ENCODE measurements around the gene OGA. TPM values are rescaled to one million over a fixed set of nuclear protein-coding genes. Genes with fewer than 3 reads are reported as not detected.

Gene OGA
- total RNA-seq, 3 donors from 2014 or later (not counting 1 experiment from before 2014, with no cell fraction given), result 427 to 488 (median 481) TPM

GRCh38 chr10:101771380-101771779 lies 46.9 kb downstream of the OGA start:
- 92% methylated on average over 10 of the region's 10 CpGs for WGBS (ENCODE audit: insufficient coverage)
- no peak for ATAC-seq

GRCh38 chr10:101770331-101771215 lies 47.7 kb downstream of the OGA start:
- TF ChIP-seq, protein P1, sequence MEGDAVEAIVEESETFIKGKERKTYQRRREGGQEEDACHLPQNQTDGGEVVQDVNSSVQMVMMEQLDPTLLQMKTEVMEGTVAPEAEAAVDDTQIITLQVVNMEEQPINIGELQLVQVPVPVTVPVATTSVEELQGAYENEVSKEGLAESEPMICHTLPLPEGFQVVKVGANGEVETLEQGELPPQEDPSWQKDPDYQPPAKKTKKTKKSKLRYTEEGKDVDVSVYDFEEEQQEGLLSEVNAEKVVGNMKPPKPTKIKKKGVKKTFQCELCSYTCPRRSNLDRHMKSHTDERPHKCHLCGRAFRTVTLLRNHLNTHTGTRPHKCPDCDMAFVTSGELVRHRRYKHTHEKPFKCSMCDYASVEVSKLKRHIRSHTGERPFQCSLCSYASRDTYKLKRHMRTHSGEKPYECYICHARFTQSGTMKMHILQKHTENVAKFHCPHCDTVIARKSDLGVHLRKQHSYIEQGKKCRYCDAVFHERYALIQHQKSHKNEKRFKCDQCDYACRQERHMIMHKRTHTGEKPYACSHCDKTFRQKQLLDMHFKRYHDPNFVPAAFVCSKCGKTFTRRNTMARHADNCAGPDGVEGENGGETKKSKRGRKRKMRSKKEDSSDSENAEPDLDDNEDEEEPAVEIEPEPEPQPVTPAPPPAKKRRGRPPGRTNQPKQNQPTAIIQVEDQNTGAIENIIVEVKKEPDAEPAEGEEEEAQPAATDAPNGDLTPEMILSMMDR (IDR thresholded peaks at IDR 0.05), result no peak
- H3K27ac Mint-ChIP-seq, result no peak overlapping the region
- H3K36me3 ChIP-seq (ENCODE audit: control insufficient read depth, insufficient read depth, low read length), result no peaks in the 10 kb centered on the region
- H3K9me3 ChIP-seq (ENCODE audit: control insufficient read depth, insufficient read depth, low read length), result no peaks in the 10 kb centered on the region
- ATAC-seq (no peak), DNase-seq (no peak)
- H3K4me3 ChIP-seq (ENCODE audit: low read length), result no peak overlapping the region
- H3K9me3 Mint-ChIP-seq, result no peaks in the 10 kb centered on the region
- H3K27ac ChIP-seq (ENCODE audit: low read length), result no peak overlapping the region
- peaks cover 0 to 15% of the 10 kb centered on the region in 2 donors for H3K4me1 Mint-ChIP-seq
- 81% methylated on average over 39 of the region's 41 CpGs for WGBS (ENCODE audit: insufficient coverage)
- H3K4me1 ChIP-seq (ENCODE audit: control insufficient read depth, insufficient read depth, low read length), result peaks cover 9% of the 10 kb centered on the region
- H3K4me3 Mint-ChIP-seq, result no peak overlapping the region
- H3K27me3 ChIP-seq (ENCODE audit: control insufficient read depth, insufficient read depth, low read length), result peaks cover 21% of the 10 kb centered on the region
- no peaks in the 10 kb centered on the region for H3K36me3 Mint-ChIP-seq
- peaks cover 44 to 47% of the 10 kb centered on the region in 2 donors for H3K27me3 Mint-ChIP-seq (ENCODE audit: low read depth in 2 of 2)
- intact Hi-C loops (cut with micrococcal nuclease), result no loop called here

More at GRCh38 chr10:101771380-101771779, 46.9 kb downstream of the OGA start:
- Mint-ChIP-seq H3K36me3 (no peaks in the 10 kb centered on the region), H3K27ac (no peak overlapping the region), H3K4me3 (no peak overlapping the region), H3K27me3 (ENCODE audit: low read depth in 2 of 2) (peaks cover 42 to 44% of the 10 kb centered on the region in 2 donors), H3K9me3 (no peaks in the 10 kb centered on the region), H3K4me1 (peaks cover 0 to 15% of the 10 kb centered on the region in 2 donors)
- Histone ChIP-seq H3K4me3 (ENCODE audit: low read length) (no peak overlapping the region), H3K27me3 (ENCODE audit: control insufficient read depth, insufficient read depth, low read length) (peaks cover 21% of the 10 kb centered on the region), H3K27ac (ENCODE audit: low read length) (no peak overlapping the region), H3K36me3 (ENCODE audit: control insufficient read depth, insufficient read depth, low read length) (no peaks in the 10 kb centered on the region), H3K9me3 (ENCODE audit: control insufficient read depth, insufficient read depth, low read length) (no peaks in the 10 kb centered on the region), H3K4me1 (ENCODE audit: control insufficient read depth, insufficient read depth, low read length) (peaks cover 9% of the 10 kb centered on the region)
- intact Hi-C loops (cut with micrococcal nuclease), result no loop called here
- no peak for DNase-seq
- TF ChIP-seq, protein P1 (IDR thresholded peaks at IDR 0.05), result no peak

- peaks cover 41 to 53% of the 10 kb centered on the region in 2 donors for H3K27me3 Mint-ChIP-seq (ENCODE audit: low read depth in 2 of 2)
Measured at GRCh38 chr10:101769541-101770180, 48.6 kb downstream of the OGA start.

More at GRCh38 chr10:101769541-101770180, 48.6 kb downstream of the OGA start:
- Mint-ChIP-seq H3K27ac (no peak overlapping the region), H3K36me3 (no peaks in the 10 kb centered on the region), H3K4me3 (no peak overlapping the region), H3K4me1 (peaks cover 0 to 9% of the 10 kb centered on the region in 2 donors), H3K9me3 (no peaks in the 10 kb centered on the region)
- H3K36me3 ChIP-seq (ENCODE audit: control insufficient read depth, insufficient read depth, low read length), result no peaks in the 10 kb centered on the region
- no peak overlapping the region for H3K4me3 ChIP-seq (ENCODE audit: low read length)
- ATAC-seq (no peak), DNase-seq (no peak)
- no peaks in the 10 kb centered on the region for H3K9me3 ChIP-seq (ENCODE audit: control insufficient read depth, insufficient read depth, low read length)
- no peak overlapping the region for H3K27ac ChIP-seq (ENCODE audit: low read length)
- TF ChIP-seq, protein P1 (IDR thresholded peaks at IDR 0.05), result no peak
- peaks cover under 1% of the 10 kb centered on the region for H3K4me1 ChIP-seq (ENCODE audit: control insufficient read depth, insufficient read depth, low read length)
- 96% methylated on average over 5 of the region's 5 CpGs for WGBS (ENCODE audit: insufficient coverage)
- intact Hi-C loops (cut with micrococcal nuclease), result no loop called here
- peaks cover 14% of the 10 kb centered on the region for H3K27me3 ChIP-seq (ENCODE audit: control insufficient read depth, insufficient read depth, low read length)

All from natural killer cell (primary cell).